Epithelial cell of prostate (primary cell): ENCODE data around the gene PLOD1.

ENCODE experiments used
- DNase-seq: peaks from one replicate; pipeline ENCODE4 v3.0.0-alpha.2; 2011; ENCODE audit warnings: low read depth, low spot score
- H3K27ac ChIP-seq: fragments of 450-650 bp; 2 replicates; pipeline ENCODE4 v1.5.1; 2017; ENCODE audit warnings: mild to moderate bottlenecking

PLOD1 gene

GRCh38 chr1:12022036-12022435 lies 87.5 kb downstream of the PLOD1 start:
- no peak for DNase-seq
- H3K27ac ChIP-seq = no peak overlapping the region
